K562 (cell line): ENCODE results near the gene LMNTD2. TPM values are rescaled to one million over a fixed set of nuclear protein-coding genes. Genes with fewer than 3 reads are reported as not detected.

Experiments
- CTCFL ChIP-seq: IDR thresholded peaks from 2 replicates; pipeline ENCODE4 v1.6.1; 2011; ENCODE audit warnings: borderline replicate concordance, low read depth, mild to moderate bottlenecking, moderate library complexity, low read length; ENCODE audit not compliant: insufficient read depth, poor library complexity, severe bottlenecking
- ESRRA ChIP-seq: fragments of 450-650 bp; IDR thresholded peaks from 2 replicates; pipeline ENCODE4 v1.6.1; 2014; ENCODE audit warnings: low read depth, mild to moderate bottlenecking, moderate library complexity, borderline replicate concordance
- HMGN3 ChIP-seq: IDR thresholded peaks from 2 replicates; pipeline ENCODE4 v1.6.1; 2011; ENCODE audit warnings: borderline replicate concordance, low read depth, mild to moderate bottlenecking, mixed read lengths, low read length; ENCODE audit not compliant: insufficient read length; ENCODE audit errors: extremely low read depth
- NONO ChIP-seq, 2 experiments: fragments of 200-400 bp in 1 of 2; fragments of 450-650 bp in 1 of 2; formaldehyde crosslinking in 1 of 2; IDR thresholded peaks; 2 replicates each; pipeline ENCODE4 v1.6.1; 2017; ENCODE audit warnings: low read depth in 2 of 2, mild to moderate bottlenecking in 2 of 2, moderate library complexity in 2 of 2, low read length in 1 of 2
- NR2F6 ChIP-seq: fragments of 450-650 bp; formaldehyde crosslinking; IDR thresholded peaks from 2 replicates; pipeline ENCODE4 v1.4.0; 2020; ENCODE audit warnings: mild to moderate bottlenecking
- NR3C1 ChIP-seq: sonication (generic); formaldehyde crosslinking; IDR thresholded peaks from 2 replicates; pipeline ENCODE4 v1.8.1; 2022; ENCODE audit warnings: missing genetic modification reagents
- PHF8 ChIP-seq: fragments of 200-600 bp; sonication (generic); IDR thresholded peaks from 2 replicates; pipeline ENCODE4 v1.6.1; 2012; ENCODE audit warnings: mixed run types, mild to moderate bottlenecking, inconsistent platforms, low read length, moderate library complexity, borderline replicate concordance
- POLR2G ChIP-seq: fragments of 200-400 bp; formaldehyde crosslinking; IDR thresholded peaks from 2 replicates; pipeline ENCODE4 v1.6.1; 2017; ENCODE audit warnings: low read depth, mild to moderate bottlenecking, antibody characterized with exemption, low read length, moderate library complexity
- POLR3A ChIP-seq: IDR thresholded peaks from 2 replicates; pipeline ENCODE4 v1.6.1; 2011; ENCODE audit warnings: borderline replicate concordance, mild to moderate bottlenecking, moderate library complexity; ENCODE audit not compliant: insufficient read length, insufficient read depth; ENCODE audit errors: extremely low read depth
- TAL1 ChIP-seq: fragments of 450-650 bp; IDR thresholded peaks from 2 replicates; pipeline ENCODE4 v1.6.1; 2016; ENCODE audit warnings: mild to moderate bottlenecking
- U2AF1 ChIP-seq: fragments of 200-400 bp; formaldehyde crosslinking; optimal IDR thresholded peaks from 2 replicates; pipeline ENCODE3; 2017; ENCODE audit warnings: mild to moderate bottlenecking, low read depth, low read length, moderate library complexity
- UBTF ChIP-seq, 2 experiments: IDR thresholded peaks; 2 replicates each; pipeline ENCODE4 v1.6.1; 2012; ENCODE audit warnings: improper control_type of control experiment in 2 of 2, low read depth in 2 of 2, low read length in 2 of 2, borderline replicate concordance in 1 of 2
- ZBED1 ChIP-seq: IDR thresholded peaks from 2 replicates; pipeline ENCODE4 v1.6.1; 2014
- ZBTB1 ChIP-seq: sonication (generic); formaldehyde crosslinking; IDR thresholded peaks from 2 replicates; pipeline ENCODE4 v1.8.1; 2023; ENCODE audit warnings: missing genetic modification reagents, low read depth, mild to moderate bottlenecking, borderline replicate concordance
- ZKSCAN1 ChIP-seq: fragments of 150-350 bp; IDR thresholded peaks from 2 replicates; pipeline ENCODE4 v1.6.1; 2016; ENCODE audit warnings: low read depth, low read length
- ZNF592 ChIP-seq: fragments of 450-650 bp; IDR thresholded peaks from 2 replicates; pipeline ENCODE4 v1.6.1; 2017; ENCODE audit warnings: antibody characterized with exemption, mild to moderate bottlenecking
- polyA plus RNA-seq, 8 experiments: library from polyadenylated mRNA; depleted of rRNA in 4 of 8; stranded (reverse) in 5 of 8; unstranded in 3 of 8; fragments of >200 nt; fragmentation: Nextera tagmentation in 2 of 8; fragmentation: Illumina TruSeq in 1 of 8; extraction: Ambion mirVana in 2 of 8; extraction: Trizol in 1 of 8; gene quantifications; 2 replicates each; pipeline versions ENCODE4 v1.2.1 to v1.2.3, GENCODE V29; 2011 to 2014; ENCODE audit warnings: inconsistent platforms in 1 of 8, missing spikeins in 1 of 8
- total RNA-seq, 7 experiments: library from RNA; depleted of rRNA in 6 of 7; stranded (reverse); fragments of >200 nt in 6 of 7; fragmentation: Illumina TruSeq in 2 of 7; extraction: Trizol in 2 of 7; gene quantifications; 2 replicates each; pipeline versions ENCODE4 v1.2.1 to v1.2.3, GENCODE V29; 2011 to 2021; ENCODE audit warnings: low replicate concordance in 1 of 7

The LMNTD2 gene
- total and polyA plus RNA-seq, 9 of the 15 experiments (the other 6 are each of a cell fraction or from before 2014, with no cell fraction given): 0.48 to 4.2 (median 1.5) TPM; not detected in 3

- peak; percentile 98 for TF ChIP-seq CTCFL
- TF ChIP-seq ZKSCAN1: peak; percentile 68; the same call in 1 of the 2 replicates
- peak in 1 of 2 experiments; percentile 93; a peak in 2 of 4 replicates for TF ChIP-seq NONO (IDR thresholded peaks at IDR 0.05; ENCODE audit: low read depth in 2 of 2, low read length in 1 of 2)
- peak; percentile 89 for TF ChIP-seq HMGN3
- TF ChIP-seq ZNF592: peak; percentile 92
- peak; percentile 83 for TF ChIP-seq POLR2G
- TF ChIP-seq ZBTB1 (CRISPR knock-in tag): peak; percentile 84; the same call in 1 of the 2 replicates
- peak; percentile 87 to 89; a peak in 3 of 4 replicates for TF ChIP-seq UBTF (IDR thresholded peaks at IDR 0.05; ENCODE audit: borderline replicate concordance in 1 of 2, low read depth in 2 of 2, low read length in 2 of 2)
- no peak for TF ChIP-seq TAL1
- TF ChIP-seq PHF8: peak; percentile 59; the same call in 1 of the 2 replicates
- TF ChIP-seq U2AF1: peak; percentile 71
- TF ChIP-seq POLR3A: no peak
- TF ChIP-seq NR2F6 (CRISPR knock-in tag): no peak
- TF ChIP-seq ESRRA: peak; percentile 66; the same call in 1 of the 2 replicates
- TF ChIP-seq ZBED1: no peak
- no peak for TF ChIP-seq NR3C1 (CRISPR knock-in tag)
Measured at GRCh38 chr11:518463-519202, 41.9 kb downstream of the LMNTD2 start (continued).
